Activated CD4-positive, alpha-beta T cell treated with anti-CD3 and anti-CD28 coated beads for 36 hours (primary cell): ENCODE measurements around the gene TTC19. TPM values are rescaled to one million over a fixed set of nuclear protein-coding genes. Genes with fewer than 3 reads are reported as not detected.
"Not testable (repeated sequence)": the region's sequence is repeated elsewhere in the genome, so short reads cannot be mapped to it uniquely, and the experiment has no call there.

Experiments used
- ATAC-seq: fragments of 200-7000 bp; cut with Tn5 transposase; one replicate; pipeline ENCODE4 v1.10.0; 2021; ENCODE audit warnings: mild to moderate bottlenecking, moderate library complexity
- CTCF ChIA-PET: fragments of 350-600 bp; sonication (Branson Sonifier 250); formaldehyde crosslinking; loops from one replicate; lab custom pipeline; 2021; ENCODE audit warnings: antibody characterized with exemption; lab: Charles Lee
- POLR2A ChIA-PET: fragments of 350-600 bp; sonication (Branson Sonifier 250); formaldehyde crosslinking; loops from one replicate; lab custom pipeline; 2021; ENCODE audit warnings: antibody characterized with exemption, inconsistent platforms; lab: Charles Lee
- DNase-seq: peaks from one replicate; pipeline ENCODE4 v3.0.0-alpha.2; 2020
- H3K27ac Mint-ChIP-seq: one replicate; pipeline ENCODE4 v1.8.0; 2021; ENCODE audit warnings: mixed read lengths
- H3K27me3 Mint-ChIP-seq: one replicate; pipeline ENCODE4 v1.8.0; 2021; ENCODE audit warnings: mixed read lengths
- H3K36me3 Mint-ChIP-seq: one replicate; pipeline ENCODE4 v1.8.0; 2021; ENCODE audit warnings: low read depth, mixed read lengths
- H3K4me1 Mint-ChIP-seq: one replicate; pipeline ENCODE4 v1.8.0; 2021; ENCODE audit warnings: mixed read lengths
- H3K4me3 Mint-ChIP-seq: one replicate; pipeline ENCODE4 v1.8.0; 2021; ENCODE audit warnings: mild to moderate bottlenecking, moderate library complexity, mixed read lengths
- H3K9me3 Mint-ChIP-seq: one replicate; pipeline ENCODE4 v1.8.0; 2021; ENCODE audit warnings: low read depth, mixed read lengths
- intact Hi-C, 2 experiments: fragments of 100-400 bp; cut with DNase I in 1 of 2; cut with micrococcal nuclease in 1 of 2; formaldehyde crosslinking; loops; one replicate each; pipeline versions ENCODE4 v1.14.2 to v1.15.1; 2022 to 2024; cut with DNase I, micrococcal nuclease
- total RNA-seq, 2 experiments: library from RNA; stranded (reverse); gene quantifications; one replicate each; pipeline ENCODE4 v1.2.3, GENCODE V29; 2021

TTC19 gene
- total RNA-seq, 2 experiments from 2014 or later: 21.1 to 22.0 TPM

- peaks cover 10% of the 10 kb centered on the region for H3K4me1 Mint-ChIP-seq
Measured at GRCh38 chr17:16036261-16036660, 36.6 kb downstream of the TTC19 start.

GRCh38 chr17:16037636-16038035, 38.0 kb downstream of the TTC19 start:
- no peaks in the 10 kb centered on the region for H3K9me3 Mint-ChIP-seq
- H3K27ac Mint-ChIP-seq: peak overlapping the region; percentile 80
- no peaks in the 10 kb centered on the region for H3K27me3 Mint-ChIP-seq
- DNase-seq (no peak), ATAC-seq (no peak)
- no peak overlapping the region for H3K4me3 Mint-ChIP-seq
- intact Hi-C loops: no loop called here
- peaks cover 60% of the 10 kb centered on the region for H3K36me3 Mint-ChIP-seq
- peaks cover 10% of the 10 kb centered on the region for H3K4me1 Mint-ChIP-seq
- CTCF ChIA-PET: no interaction called here
- POLR2A ChIA-PET: no interaction called here

More at GRCh38 chr17:16036261-16036660, 36.6 kb downstream of the TTC19 start:
- H3K4me3 Mint-ChIP-seq: no peak overlapping the region
- H3K27me3 Mint-ChIP-seq: no peaks in the 10 kb centered on the region
- H3K36me3 Mint-ChIP-seq: peaks cover 63% of the 10 kb centered on the region
- DNase-seq (no peak), ATAC-seq (no peak)
- intact Hi-C loops: no loop called here
- H3K27ac Mint-ChIP-seq: no peak overlapping the region
- no peaks in the 10 kb centered on the region for H3K9me3 Mint-ChIP-seq
- ChIA-PET POLR2A (no interaction called here), CTCF (no interaction called here)

GRCh38 chr17:16040710-16041251, 41.2 kb downstream of the TTC19 start:
- POLR2A ChIA-PET: no interaction called here
- DNase-seq (no peak), ATAC-seq (no peak)
- peaks cover 10% of the 10 kb centered on the region for H3K4me1 Mint-ChIP-seq
- no peaks in the 10 kb centered on the region for H3K9me3 Mint-ChIP-seq
- intact Hi-C loops: no loop called here
- no peak overlapping the region for H3K27ac Mint-ChIP-seq
- no peaks in the 10 kb centered on the region for H3K27me3 Mint-ChIP-seq
- peaks cover 59% of the 10 kb centered on the region for H3K36me3 Mint-ChIP-seq
- H3K4me3 Mint-ChIP-seq: no peak overlapping the region
- CTCF ChIA-PET: no interaction called here

GRCh38 chr17:16044487-16044886, 44.9 kb downstream of the TTC19 start:
- H3K36me3 Mint-ChIP-seq: peaks cover 41% of the 10 kb centered on the region
- H3K27ac Mint-ChIP-seq: peak overlapping the region; percentile 22
- ChIA-PET CTCF (interaction anchor here (0.8 to 1.0 kb wide), 2 partner anchors 10 to 173 kb away, joined by 3 read pairs; no protein-coding TSS in a partner anchor), POLR2A (no interaction called here)
- H3K4me3 Mint-ChIP-seq: no peak overlapping the region
- intact Hi-C loops: no loop called here
- no peaks in the 10 kb centered on the region for H3K9me3 Mint-ChIP-seq
- peaks cover 4% of the 10 kb centered on the region for H3K4me1 Mint-ChIP-seq
- ATAC-seq (no peak), DNase-seq (no peak)
- H3K27me3 Mint-ChIP-seq: no peaks in the 10 kb centered on the region

- ATAC-seq (no peak), DNase-seq (no peak)
- intact Hi-C loops: no loop called here
- Mint-ChIP-seq H3K36me3 (peaks cover 38% of the 10 kb centered on the region), H3K4me3 (no peak overlapping the region), H3K4me1 (peaks cover 7% of the 10 kb centered on the region), H3K9me3 (no peaks in the 10 kb centered on the region), H3K27me3 (no peaks in the 10 kb centered on the region), H3K27ac (peak overlapping the region; percentile 47)
- ChIA-PET POLR2A (no interaction called here), CTCF (interaction anchor here (0.9 to 1.5 kb wide), 2 partner anchors 17 to 40 kb away, joined by 3 to 5 read pairs; no protein-coding TSS in a partner anchor)
Measured at GRCh38 chr17:16046966-16047365, 47.3 kb downstream of the TTC19 start.

GRCh38 chr17:16048811-16049449, 49.3 kb downstream of the TTC19 start:
- ChIA-PET POLR2A (no interaction called here), CTCF (interaction anchor here (1.2 kb wide), 1 partner anchor 19 kb away, joined by 3 read pairs; no protein-coding TSS in a partner anchor)
- H3K4me1 Mint-ChIP-seq: peaks cover 12% of the 10 kb centered on the region
- H3K4me3 Mint-ChIP-seq: no peak overlapping the region
- H3K27me3 Mint-ChIP-seq: no peaks in the 10 kb centered on the region
- H3K27ac Mint-ChIP-seq: no peak overlapping the region
- H3K36me3 Mint-ChIP-seq: peaks cover 42% of the 10 kb centered on the region
- DNase-seq (no peak), ATAC-seq (no peak)
- intact Hi-C loops: no loop called here
- no peaks in the 10 kb centered on the region for H3K9me3 Mint-ChIP-seq

- POLR2A ChIA-PET: no interaction called here
- intact Hi-C loops: no loop called here
- no peak overlapping the region for H3K4me3 Mint-ChIP-seq
- CTCF ChIA-PET: no interaction called here
- peaks cover 52% of the 10 kb centered on the region for H3K36me3 Mint-ChIP-seq
- no peak for ATAC-seq
- H3K27me3 Mint-ChIP-seq: no peaks in the 10 kb centered on the region
- H3K4me1 Mint-ChIP-seq: peaks cover 13% of the 10 kb centered on the region
- H3K9me3 Mint-ChIP-seq: no peaks in the 10 kb centered on the region
- peak overlapping the region; percentile 82 for H3K27ac Mint-ChIP-seq
- DNase-seq: no peak
Measured at GRCh38 chr17:16050844-16051243, 51.2 kb downstream of the TTC19 start.

- no peak overlapping the region for H3K4me3 Mint-ChIP-seq
- ATAC-seq: no peak
- DNase-seq: no peak
- H3K36me3 Mint-ChIP-seq: peaks cover 53% of the 10 kb centered on the region
- CTCF ChIA-PET: no interaction called here
- peak overlapping the region; percentile 22 for H3K27ac Mint-ChIP-seq
- no peaks in the 10 kb centered on the region for H3K9me3 Mint-ChIP-seq
- no peaks in the 10 kb centered on the region for H3K27me3 Mint-ChIP-seq
- peaks cover 9% of the 10 kb centered on the region for H3K4me1 Mint-ChIP-seq
- intact Hi-C loops: no loop called here
- POLR2A ChIA-PET: no interaction called here
Measured at GRCh38 chr17:16052486-16052885, 52.9 kb downstream of the TTC19 start.

- H3K27ac Mint-ChIP-seq, H3K4me1 Mint-ChIP-seq, POLR2A ChIA-PET, CTCF ChIA-PET, H3K9me3 Mint-ChIP-seq, H3K27me3 Mint-ChIP-seq, DNase-seq, H3K4me3 Mint-ChIP-seq, ATAC-seq, intact Hi-C loops: not testable (repeated sequence)
- peaks cover 55% of the 10 kb centered on the region for H3K36me3 Mint-ChIP-seq
Measured at GRCh38 chr17:16055139-16055538, 55.5 kb downstream of the TTC19 start.

GRCh38 chr17:16061631-16062030, 62.0 kb downstream of the TTC19 start:
- DNase-seq: no peak
- ChIA-PET CTCF (interaction anchor here (0.6 to 1.2 kb wide), 2 partner anchors 9 to 243 kb away, joined by 3 read pairs; no protein-coding TSS in a partner anchor), POLR2A (no interaction called here)
- no peaks in the 10 kb centered on the region for H3K9me3 Mint-ChIP-seq
- H3K27me3 Mint-ChIP-seq: no peaks in the 10 kb centered on the region
- peaks cover 41% of the 10 kb centered on the region for H3K36me3 Mint-ChIP-seq
- H3K27ac Mint-ChIP-seq: no peak overlapping the region
- ATAC-seq: no peak
- no peak overlapping the region for H3K4me3 Mint-ChIP-seq
- H3K4me1 Mint-ChIP-seq: no peaks in the 10 kb centered on the region
- intact Hi-C loops: no loop called here

GRCh38 chr17:16066125-16066524, 66.5 kb downstream of the TTC19 start:
- intact Hi-C loops: no loop called here
- peaks cover 9% of the 10 kb centered on the region for H3K4me1 Mint-ChIP-seq
- no peak overlapping the region for H3K4me3 Mint-ChIP-seq
- no peaks in the 10 kb centered on the region for H3K27me3 Mint-ChIP-seq
- no peak overlapping the region for H3K27ac Mint-ChIP-seq
- H3K36me3 Mint-ChIP-seq: peaks cover 53% of the 10 kb centered on the region
- H3K9me3 Mint-ChIP-seq: no peaks in the 10 kb centered on the region
- ChIA-PET CTCF (no interaction called here), POLR2A (interaction anchor here (0.5 to 0.6 kb wide), 2 partner anchors 17 to 152 kb away, joined by 3 to 5 read pairs; no protein-coding TSS in a partner anchor)
- ATAC-seq (no peak), DNase-seq (no peak)

- ChIA-PET CTCF (no interaction called here), POLR2A (no interaction called here)
- Mint-ChIP-seq H3K36me3 (peaks cover 42% of the 10 kb centered on the region), H3K27ac (no peak overlapping the region), H3K27me3 (no peaks in the 10 kb centered on the region), H3K4me3 (no peak overlapping the region), H3K4me1 (peaks cover 9% of the 10 kb centered on the region), H3K9me3 (no peaks in the 10 kb centered on the region)
- no peak for ATAC-seq
- intact Hi-C loops: no loop called here
- DNase-seq: no peak
Measured at GRCh38 chr17:16068323-16068722, 68.7 kb downstream of the TTC19 start.
